Activated CD4-positive, CD25-positive, alpha-beta regulatory T cell treated with anti-CD3 and anti-CD28 coated beads, Interleukin-2, amount 50 U/mL, for 72 hours (primary cell): ENCODE data around the gene CCDC148.

Experiments
- DNase-seq: peaks from one replicate; pipeline ENCODE4 v3.0.0; 2021

Gene CCDC148

DNA sequence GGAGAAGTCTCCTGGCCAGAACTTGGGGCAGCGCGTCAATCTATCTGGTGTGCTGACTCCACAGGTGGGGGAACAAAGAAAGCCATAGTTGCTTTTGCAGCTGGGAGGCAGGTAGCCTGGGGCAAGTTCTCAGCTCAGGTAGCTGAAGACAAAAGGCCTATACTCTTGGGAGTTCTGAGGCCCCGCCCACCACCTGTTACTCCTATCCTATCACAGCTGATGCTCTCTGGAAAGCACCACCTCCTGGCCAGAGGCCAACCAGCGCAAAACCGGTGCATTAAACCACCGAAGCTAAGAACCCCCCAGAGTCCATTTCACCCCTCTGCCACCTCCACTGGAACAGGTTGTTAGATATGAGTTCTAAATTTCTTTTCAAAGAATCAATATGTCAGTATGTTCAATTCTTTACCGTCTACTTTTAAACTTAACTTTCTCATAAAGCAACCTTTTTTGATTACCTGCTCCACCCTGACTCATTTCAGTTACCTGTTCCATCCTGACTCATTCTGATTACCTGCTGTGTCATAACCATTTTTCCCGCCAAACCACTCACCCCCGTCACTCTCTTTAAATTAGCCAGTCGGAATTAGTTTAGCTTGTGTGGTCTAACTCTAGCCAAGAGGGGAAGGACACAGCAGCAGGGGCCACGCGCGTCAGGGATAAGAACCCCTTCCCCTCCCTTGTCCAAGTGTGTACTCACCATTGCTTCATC lies 311.5 kb downstream of the CCDC148 start:
- no peak for DNase-seq

DNA sequence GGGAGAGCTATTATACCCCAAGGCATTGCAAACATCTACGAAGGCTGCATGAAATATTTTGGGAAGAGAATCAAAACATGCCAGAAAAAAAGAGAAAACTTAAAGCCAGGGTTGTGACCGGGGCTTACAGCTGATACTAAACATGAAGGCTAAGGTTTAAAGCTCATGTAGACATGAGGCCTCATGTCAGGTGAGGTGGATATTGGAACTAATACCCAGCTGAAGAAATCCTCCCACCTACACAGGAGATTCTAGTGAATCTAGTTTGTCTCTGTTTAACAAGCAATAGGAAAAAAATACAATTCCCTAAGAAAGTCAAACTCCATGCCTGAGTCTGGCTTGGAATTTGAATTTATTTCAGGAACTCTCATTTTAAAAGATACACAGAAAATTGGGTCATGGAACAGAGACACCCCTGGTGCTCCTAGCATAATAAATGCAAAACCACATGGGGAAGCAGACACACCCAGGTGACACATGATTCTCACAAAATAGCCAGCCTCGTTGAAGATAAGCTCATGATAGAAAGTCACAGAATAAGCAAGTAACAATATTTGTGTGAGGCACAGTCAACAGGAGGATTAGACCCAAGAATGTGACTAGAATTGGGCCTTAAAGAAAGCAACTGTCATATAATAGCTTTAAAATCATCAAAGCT lies 312.7 kb downstream of the CCDC148 start:
- DNase-seq: no peak

DNA sequence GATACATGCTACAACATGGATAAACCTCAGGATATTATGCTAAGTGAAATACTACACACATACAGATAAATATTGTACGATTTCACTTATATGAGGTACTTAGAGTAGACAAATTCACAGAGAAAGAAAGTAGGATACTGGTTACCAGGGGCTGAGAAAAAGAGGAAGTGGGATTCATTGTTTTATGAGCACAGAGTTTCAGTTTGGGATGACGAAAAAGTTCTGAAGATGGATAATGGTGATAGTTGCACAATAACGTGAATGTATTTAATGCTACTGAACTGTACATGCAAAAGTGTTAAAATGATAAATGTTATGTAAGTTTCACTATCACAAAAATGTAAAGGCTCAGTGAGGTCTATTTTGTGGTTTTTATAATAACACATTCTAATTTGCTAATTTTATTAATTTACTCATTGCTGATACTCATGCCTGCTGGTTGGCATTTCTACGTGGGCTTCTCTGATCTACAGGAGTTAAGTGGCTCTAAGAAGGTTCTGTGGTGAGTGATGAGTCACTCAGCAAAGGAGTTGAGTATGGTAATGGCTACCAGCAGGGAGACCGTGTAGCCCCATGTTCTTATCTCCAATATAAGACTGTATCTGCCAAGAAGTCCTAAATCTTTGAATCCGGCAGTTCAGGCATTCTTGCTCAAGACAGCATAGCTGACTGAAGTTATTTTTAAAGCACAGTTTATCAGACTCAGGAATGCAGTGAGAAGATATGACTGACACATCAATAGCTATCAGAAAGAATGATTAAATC lies 313.8 kb downstream of the CCDC148 start:
- DNase-seq: no peak

DNA sequence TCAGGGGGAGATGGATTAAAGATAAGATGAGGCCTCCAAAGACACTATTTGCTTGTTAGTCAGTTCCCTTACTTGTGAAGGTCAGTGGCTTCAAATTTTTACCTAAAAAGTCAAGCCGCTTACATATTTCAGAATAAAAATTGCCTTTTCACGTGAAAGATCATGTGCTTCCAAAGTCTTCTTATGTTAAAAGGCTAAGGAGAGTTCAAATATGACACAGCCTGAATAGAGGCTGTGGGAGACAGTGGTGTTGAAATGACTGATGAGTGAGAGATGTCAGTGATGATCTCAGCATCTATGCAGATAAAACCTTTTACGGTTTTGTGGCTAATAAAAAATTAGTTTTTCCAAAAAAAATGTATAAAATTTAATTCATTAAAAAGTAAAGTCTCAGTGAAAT lies 314.4 kb downstream of the CCDC148 start:
- DNase-seq: no peak

DNA sequence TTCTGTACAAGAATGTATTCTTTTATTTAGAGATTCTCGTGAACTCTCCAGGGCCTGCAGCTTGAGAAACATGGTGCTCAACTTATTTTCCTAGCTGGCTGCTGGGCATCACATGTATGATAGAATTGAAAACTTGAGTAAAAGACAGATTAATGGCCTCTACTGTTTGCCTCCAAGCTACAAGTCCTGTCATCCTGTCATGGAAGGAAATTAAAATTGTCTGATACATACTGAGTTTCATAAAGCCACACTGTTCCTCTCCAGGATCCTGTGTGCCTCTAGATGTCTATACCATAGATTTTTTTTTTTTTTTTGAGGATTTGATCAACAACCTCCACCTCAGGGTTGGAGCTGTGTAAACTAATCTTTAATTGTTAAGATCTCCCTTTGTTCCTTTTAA lies 316.4 kb downstream of the CCDC148 start:
- DNase-seq: no peak

DNA sequence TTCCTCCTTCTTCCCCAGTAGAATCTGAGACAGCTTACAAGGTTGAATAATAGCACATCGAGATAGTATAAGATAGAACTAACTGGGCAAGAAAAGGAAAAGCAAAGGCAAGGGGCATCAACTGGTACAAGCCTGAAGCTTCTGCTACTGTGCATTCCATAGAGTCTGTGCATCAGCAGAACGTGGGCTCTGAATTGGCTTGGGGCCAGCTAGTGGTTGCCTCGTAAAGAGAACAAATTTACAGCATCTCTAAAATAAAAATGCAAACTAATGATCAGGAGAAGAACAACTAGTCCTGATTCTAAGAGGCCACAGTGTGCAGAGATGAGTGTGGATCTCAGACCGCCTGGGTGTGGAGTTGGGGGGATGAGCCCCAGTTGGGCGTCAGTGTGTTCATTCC lies 318.3 kb downstream of the CCDC148 start:
- no peak for DNase-seq

DNA sequence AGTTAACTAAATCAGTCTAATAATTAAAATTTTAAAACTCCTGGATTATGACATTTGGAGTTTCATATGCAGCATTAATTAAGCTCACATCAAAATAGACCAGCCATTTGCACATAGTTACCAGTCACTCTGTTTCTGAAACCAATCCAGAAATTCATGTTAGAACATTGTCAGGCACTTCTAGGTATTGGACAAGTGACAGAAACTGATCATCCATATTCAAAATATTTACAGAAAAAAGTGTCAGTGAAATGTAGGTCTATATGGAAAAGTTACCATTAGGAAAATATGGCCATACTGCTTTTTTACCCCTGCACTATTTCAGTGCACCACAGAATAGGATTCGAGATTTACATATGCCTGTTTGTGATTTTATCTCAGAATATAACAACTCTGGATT lies 321.5 kb downstream of the CCDC148 start:
- DNase-seq: no peak

DNA sequence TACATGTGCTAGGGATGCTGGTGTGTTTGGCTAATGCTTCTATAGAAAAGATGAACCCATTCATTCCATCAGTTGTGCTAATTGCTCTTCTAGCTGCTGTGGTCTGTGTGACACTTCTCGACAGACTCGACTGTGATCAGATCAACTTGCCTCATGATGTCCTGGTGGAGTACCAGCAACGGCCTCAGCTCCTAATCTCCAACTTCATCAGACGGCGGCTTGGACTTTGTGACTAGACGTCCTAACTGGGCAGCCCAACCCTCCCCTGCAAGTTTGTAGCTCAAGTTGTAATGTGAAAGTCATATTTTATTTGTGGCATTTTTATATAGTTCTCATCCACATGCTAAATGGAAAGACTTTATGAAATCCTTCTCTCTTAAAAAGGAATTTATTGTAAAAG lies 321.9 kb downstream of the CCDC148 start:
- DNase-seq: no peak

DNA sequence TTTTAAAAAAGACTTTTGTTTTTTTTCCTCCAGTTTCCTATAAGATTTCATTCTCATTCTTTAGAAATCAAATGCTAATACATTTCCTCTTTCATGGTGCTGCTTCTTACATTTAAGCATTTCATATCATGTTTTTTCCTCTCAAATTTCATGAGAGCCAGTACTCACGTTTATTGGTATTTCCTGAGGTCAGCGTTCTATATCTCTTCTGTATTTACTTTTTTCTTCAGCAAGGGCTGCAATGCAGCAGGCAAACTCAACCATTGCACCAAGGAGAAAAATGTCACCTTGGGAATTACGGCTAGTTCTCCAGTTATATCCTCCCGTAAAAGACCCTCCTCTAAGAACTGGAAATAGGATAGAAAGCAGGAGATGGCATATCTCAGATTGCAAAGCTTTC lies 322.5 kb downstream of the CCDC148 start:
- DNase-seq: no peak

DNA sequence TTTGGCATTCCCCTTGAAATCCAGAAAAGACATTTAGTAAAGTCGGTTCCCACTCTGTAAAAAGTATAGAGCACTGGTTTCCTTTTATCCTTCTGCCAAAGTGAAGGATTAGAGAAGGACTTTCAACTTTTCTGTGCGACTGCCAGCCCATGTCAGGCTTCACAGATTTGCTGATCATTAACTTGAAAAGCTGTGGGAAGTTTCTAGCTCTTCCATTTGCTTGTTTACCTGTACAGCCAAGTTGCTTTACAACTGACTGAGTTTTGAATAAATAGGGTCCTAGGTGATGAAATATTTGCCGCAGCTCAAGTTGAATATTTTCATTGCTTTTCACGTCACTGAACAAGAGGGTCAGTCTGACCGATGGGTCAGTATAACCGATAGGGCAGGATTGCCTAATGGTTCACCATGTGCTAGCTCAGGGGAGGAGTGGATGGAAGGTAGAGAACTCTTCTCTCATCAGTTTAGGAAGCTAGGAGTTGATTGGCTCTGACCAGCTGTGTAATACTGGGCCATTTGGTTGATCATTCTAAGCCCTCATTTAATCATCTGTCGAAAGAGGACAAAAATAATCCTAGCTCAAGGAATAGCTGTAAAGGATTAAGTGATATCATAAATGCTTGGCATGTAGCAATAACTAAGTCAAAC lies 324.5 kb downstream of the CCDC148 start:
- DNase-seq: no peak

DNA sequence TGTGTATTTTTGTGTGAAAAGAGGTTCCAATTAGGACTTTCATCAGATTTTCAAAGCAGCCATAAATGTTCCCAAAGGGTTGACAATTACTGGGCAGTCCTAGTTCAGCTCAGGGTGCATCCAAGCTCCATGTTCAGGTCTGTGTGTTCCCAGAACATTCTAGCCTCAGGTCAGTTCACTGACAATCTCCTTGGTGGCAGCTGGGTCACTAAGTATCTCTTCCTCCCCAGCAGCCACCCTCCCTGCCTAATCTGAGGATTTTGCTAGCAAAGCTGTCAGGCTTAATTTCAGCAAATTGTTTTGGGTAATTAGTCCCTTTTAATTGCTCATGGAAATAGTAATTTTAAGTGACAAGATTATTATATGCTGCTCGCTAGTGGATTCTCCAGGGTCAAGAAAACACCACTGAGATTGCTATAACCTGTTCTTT lies 325.1 kb downstream of the CCDC148 start:
- DNase-seq: no peak

DNA sequence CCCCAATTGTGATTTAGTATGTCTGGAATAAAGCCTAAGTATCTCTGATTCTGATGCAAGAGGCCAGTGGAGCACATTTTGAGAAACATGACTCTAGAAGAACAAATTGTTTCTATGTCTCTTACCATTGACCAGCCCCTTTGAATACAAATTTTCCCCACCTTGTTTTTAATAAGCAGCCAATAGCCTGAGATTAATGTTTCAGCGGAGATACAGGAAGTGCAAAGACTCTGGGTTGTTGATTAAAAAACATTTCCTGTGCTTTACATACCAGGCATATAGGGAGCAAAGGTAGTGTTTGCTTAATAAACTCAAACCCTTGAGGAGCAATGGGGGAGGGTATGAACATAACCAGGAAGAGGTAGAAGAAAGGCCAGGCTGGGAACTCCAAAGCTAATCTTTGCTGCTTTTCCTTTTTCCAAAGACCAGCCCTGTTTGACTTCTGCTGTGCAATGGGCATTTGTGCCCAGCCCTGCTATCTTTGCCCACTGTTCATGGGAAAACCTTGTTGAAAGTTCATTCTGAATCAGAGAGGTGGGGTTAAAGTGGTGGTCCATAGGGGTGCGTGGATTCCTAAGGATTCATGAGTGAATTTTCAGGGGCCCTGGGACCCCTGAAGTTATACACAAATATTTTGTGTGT lies 325.6 kb downstream of the CCDC148 start:
- no peak for DNase-seq

DNA sequence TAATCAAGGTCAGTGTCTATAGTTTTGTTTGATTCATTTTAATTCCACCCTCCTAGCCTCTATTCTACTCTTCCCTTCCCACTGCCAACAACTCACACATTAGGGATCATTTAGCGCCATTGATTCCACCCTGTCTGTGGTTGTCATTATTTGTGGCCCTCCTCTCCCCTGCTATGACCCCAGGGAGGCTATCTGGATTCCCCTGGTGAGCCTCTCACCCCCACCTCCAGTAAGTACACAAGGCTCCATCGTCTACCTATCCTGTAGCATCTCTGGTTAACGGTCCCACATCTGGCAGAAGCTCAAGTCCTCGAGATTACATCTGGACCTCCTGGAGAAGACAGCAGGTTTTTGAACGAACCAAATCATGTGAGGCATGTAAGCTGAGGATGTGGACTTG lies 327.5 kb downstream of the CCDC148 start:
- no peak for DNase-seq

DNA sequence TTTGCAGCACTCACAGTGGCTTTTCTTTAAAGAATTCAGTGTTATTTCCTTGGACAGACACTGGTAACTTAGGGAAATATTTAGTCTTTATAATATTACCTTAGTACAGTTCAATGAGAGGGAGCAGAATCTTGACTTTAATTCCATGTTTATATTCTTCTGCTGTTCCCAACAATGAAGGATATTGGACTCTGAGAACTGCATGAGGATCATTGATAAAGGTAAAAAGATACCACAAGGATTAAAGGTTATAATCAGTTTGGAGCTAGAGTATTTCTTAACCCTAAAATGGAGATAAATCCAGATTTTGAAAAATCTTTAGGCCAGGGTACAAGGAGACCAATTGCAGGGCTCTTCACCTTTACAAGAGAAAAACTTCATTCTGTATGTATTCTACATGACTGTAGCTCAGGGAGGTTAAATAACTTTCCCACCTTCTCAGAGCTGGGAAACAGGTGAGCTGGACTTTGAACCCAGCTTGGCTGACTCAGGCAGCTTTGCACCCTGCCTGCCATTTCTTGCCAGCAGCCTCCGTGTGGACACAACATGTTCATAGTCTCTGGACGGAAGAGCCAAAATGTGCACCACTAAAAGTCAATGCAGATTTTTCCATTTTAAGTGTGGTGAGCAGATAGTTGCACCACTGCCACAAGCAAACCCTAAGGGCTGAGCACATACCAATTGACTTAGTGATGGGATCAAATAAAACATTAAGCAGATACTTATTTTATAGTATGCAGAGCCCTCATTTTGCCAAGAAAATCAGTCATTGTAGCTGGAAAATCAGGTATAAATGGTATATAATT lies 328.2 kb downstream of the CCDC148 start:
- no peak for DNase-seq

DNA sequence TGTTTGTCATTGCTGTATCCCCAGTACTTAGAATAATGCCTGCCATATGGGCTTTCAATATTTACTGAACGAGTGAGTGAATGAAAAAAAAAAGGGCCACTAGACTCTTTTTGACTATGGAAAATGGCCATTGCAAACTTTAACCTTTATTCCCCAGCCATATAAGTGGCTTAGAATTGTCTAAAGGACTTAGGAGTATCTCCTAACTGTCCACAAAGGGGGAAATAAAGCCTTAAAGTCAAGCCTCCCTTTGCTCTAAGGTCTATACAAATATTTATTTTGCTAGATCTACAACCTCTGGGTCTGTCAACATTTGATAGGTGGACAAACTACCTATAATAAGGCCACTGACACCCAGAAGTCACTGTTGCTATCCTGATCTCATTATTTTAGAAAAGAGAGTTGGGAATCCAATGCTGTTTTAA lies 329.2 kb downstream of the CCDC148 start:
- DNase-seq: no peak

DNA sequence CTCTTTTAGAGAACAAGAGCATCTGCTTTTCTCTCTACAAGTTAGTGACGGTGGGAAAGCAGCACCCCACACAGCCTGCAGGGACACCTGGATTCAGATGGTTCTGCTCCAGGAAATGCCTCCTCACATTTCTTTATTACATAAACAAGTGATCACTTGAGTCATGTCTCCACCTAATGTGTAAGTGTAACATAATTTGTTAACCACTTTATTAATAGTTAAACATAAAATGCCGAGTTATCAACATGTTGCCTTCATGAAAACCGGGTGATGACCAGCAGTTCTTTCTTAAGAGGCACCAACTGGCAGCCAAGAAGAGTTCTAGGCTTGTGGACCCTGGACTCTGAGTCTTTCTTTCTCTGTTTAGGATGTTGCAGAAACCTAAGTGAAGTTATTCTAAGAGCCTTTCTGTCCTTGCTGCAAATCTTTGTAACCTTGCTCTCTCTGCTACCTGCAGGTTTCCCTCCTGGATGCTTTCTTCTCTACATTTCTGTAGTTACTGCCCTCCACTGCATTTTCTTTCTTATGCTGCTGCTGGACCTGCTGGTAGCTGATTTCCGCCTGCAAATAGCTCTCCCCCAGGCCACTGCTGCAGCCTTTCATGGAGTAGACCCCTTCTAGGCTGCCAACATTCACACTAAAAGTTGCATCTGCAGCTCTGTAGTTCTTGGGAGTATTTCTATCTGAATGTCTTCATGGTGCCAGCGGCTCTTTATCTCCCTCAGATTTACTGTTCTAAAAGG lies 330.6 kb downstream of the CCDC148 start:
- no peak for DNase-seq

DNA sequence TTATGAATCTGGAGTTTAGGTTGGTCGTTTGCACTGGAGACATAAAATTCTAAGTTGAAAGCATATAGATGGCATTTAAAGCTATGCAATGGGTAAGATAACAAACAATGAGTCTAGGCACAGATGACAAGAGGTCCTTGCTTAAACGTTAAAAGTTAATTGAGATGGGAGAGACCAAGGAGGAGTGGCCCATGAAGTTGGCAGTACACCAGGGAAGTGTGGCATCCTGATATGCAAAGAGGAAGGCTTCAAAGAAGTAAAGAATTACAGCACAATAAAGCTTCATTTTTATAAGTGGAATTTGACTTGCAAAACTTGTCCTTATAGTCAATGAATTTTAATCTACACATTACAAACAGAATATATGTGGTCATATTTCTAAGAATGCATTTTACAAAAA lies 331.7 kb downstream of the CCDC148 start:
- no peak for DNase-seq
